OCI-LY1 (cell line): ENCODE measurements around the gene HTT.

Experiments used
- H2AFZ ChIP-seq: fragments of 200-600 bp; sonication (generic), shearing (Covaris generic); 2 replicates; pipeline ENCODE4 v1.6.0; 2014; ENCODE audit warnings: antibody characterized with exemption, mild to moderate bottlenecking, low read length
- H3F3A ChIP-seq: fragments of 200-600 bp; sonication (generic), shearing (Covaris generic); 2 replicates; pipeline ENCODE4 v1.6.0; 2014; ENCODE audit warnings: mild to moderate bottlenecking, antibody characterized with exemption, low read length, moderate library complexity; ENCODE audit not compliant: insufficient read depth
- H3K27ac ChIP-seq: fragments of 200-600 bp; sonication (generic); 2 replicates; pipeline ENCODE4 v1.5.1; 2014; ENCODE audit warnings: low read length, mixed run types, mild to moderate bottlenecking, low read depth; ENCODE audit not compliant: poor library complexity, severe bottlenecking
- H3K27me3 ChIP-seq: fragments of 200-600 bp; sonication (generic); 2 replicates; pipeline ENCODE4 v1.6.0; 2014; ENCODE audit warnings: antibody characterized with exemption, mild to moderate bottlenecking, low read length, moderate library complexity; ENCODE audit not compliant: insufficient read depth
- H3K36me3 ChIP-seq: fragments of 200-600 bp; sonication (generic); 2 replicates; pipeline ENCODE4 v1.6.1; 2014; ENCODE audit warnings: mild to moderate bottlenecking, antibody characterized with exemption, low read length, moderate library complexity, mixed read lengths; ENCODE audit not compliant: insufficient read depth
- H3K4me1 ChIP-seq: fragments of 200-600 bp; sonication (generic); 2 replicates; pipeline ENCODE4 v1.5.1; 2014; ENCODE audit warnings: mild to moderate bottlenecking, low read length, moderate library complexity; ENCODE audit not compliant: insufficient read depth, severe bottlenecking
- H3K4me2 ChIP-seq: fragments of 200-600 bp; sonication (generic), shearing (Covaris generic); 2 replicates; pipeline ENCODE4 v1.6.1; 2014; ENCODE audit warnings: low read length
- H3K4me3 ChIP-seq: fragments of 200-600 bp; sonication (generic); 2 replicates; pipeline ENCODE4 v1.5.1; 2014; ENCODE audit warnings: low read length, low read depth, mild to moderate bottlenecking, mixed read lengths; ENCODE audit not compliant: poor library complexity, severe bottlenecking
- H3K79me2 ChIP-seq: fragments of 200-600 bp; shearing (Covaris generic); 2 replicates; pipeline ENCODE4 v1.6.1; 2016; ENCODE audit warnings: mixed run types, low read length, mixed read lengths; ENCODE audit not compliant: insufficient read depth
- H3K9ac ChIP-seq: fragments of 200-600 bp; sonication (generic), shearing (Covaris generic); 2 replicates; pipeline ENCODE4 v1.6.1; 2014; ENCODE audit warnings: mild to moderate bottlenecking, low read length, mixed read lengths
- H3K9me2 ChIP-seq: fragments of 200-600 bp; sonication (generic), shearing (Covaris generic); 2 replicates; pipeline ENCODE4 v1.6.1; 2014; ENCODE audit warnings: low read depth, mild to moderate bottlenecking, low read length, mixed read lengths
- H3K9me3 ChIP-seq: fragments of 200-600 bp; shearing (Covaris generic); 2 replicates; pipeline ENCODE4 v1.6.1; 2014; ENCODE audit warnings: low read length, mixed read lengths
- H4K20me1 ChIP-seq: fragments of 200-600 bp; sonication (generic), shearing (Covaris generic); 2 replicates; pipeline ENCODE4 v1.6.0; 2016; ENCODE audit warnings: mild to moderate bottlenecking, low read length; ENCODE audit not compliant: insufficient read depth
- EZH2 ChIP-seq: fragments of 200-600 bp; sonication (generic), shearing (Covaris generic); IDR thresholded peaks from 2 replicates; pipeline ENCODE4 v1.8.0; 2017; ENCODE audit warnings: borderline replicate concordance, mixed run types, mild to moderate bottlenecking, antibody characterized with exemption, low read length, moderate library complexity, mixed read lengths
- TF ChIP-seq, protein P1 (sequence below): fragments of 200-600 bp; sonication (generic), shearing (Covaris generic); IDR thresholded peaks from 2 replicates; pipeline ENCODE4 v1.5.1; 2017; ENCODE audit warnings: mild to moderate bottlenecking, antibody characterized with exemption, low read length, moderate library complexity, mixed read lengths

HTT gene

DNA sequence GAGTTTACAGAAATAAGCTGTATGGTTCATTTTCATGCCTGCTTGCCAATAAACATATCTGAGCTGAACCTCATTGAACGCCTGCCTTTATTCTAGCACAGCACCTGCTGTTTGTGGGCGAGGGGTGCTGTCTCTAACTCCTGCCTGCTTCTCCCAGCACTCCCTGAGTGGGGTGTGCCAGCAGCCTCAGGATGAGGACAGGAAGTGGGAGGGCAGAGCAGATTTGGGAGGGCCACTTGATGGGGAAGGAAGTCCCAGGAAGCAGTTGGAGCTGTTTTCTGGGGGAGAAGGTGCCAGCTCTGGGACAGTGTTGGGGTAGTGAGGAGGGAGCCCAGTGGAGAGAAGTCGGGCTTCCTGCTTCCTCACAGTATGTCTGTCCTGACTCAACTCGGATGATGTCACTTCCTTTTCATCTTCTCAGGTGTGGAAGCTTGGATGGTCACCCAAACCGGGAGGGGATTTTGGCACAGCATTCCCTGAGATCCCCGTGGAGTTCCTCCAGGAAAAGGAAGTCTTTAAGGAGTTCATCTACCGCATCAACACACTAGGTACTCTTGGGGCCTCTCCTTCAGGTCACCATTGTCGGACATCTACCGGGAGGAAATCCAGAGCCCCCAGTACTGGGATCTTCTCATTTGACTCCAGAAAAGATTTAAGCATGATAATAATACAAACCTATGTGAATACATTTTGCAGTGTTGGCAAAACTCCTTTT, 145.4 kb downstream of the HTT start:
- H3K27me3 ChIP-seq = no peaks in the 10 kb centered on the region
- H3K9ac ChIP-seq = no peak overlapping the region
- H3K4me1 ChIP-seq = no peaks in the 10 kb centered on the region
- TF ChIP-seq EZH2 = no peak
- TF ChIP-seq, protein P1, sequence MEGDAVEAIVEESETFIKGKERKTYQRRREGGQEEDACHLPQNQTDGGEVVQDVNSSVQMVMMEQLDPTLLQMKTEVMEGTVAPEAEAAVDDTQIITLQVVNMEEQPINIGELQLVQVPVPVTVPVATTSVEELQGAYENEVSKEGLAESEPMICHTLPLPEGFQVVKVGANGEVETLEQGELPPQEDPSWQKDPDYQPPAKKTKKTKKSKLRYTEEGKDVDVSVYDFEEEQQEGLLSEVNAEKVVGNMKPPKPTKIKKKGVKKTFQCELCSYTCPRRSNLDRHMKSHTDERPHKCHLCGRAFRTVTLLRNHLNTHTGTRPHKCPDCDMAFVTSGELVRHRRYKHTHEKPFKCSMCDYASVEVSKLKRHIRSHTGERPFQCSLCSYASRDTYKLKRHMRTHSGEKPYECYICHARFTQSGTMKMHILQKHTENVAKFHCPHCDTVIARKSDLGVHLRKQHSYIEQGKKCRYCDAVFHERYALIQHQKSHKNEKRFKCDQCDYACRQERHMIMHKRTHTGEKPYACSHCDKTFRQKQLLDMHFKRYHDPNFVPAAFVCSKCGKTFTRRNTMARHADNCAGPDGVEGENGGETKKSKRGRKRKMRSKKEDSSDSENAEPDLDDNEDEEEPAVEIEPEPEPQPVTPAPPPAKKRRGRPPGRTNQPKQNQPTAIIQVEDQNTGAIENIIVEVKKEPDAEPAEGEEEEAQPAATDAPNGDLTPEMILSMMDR = no peak
- no peaks in the 10 kb centered on the region for H4K20me1 ChIP-seq
- no peaks in the 10 kb centered on the region for H3K79me2 ChIP-seq
- H3K4me3 ChIP-seq = no peak overlapping the region
- peaks cover 17% of the 10 kb centered on the region for H3K36me3 ChIP-seq
- H3K27ac ChIP-seq = no peak overlapping the region
- no peaks in the 10 kb centered on the region for H3K9me2 ChIP-seq
- no peaks in the 10 kb centered on the region for H3K9me3 ChIP-seq
- H3F3A ChIP-seq = no peaks in the 10 kb centered on the region
- H3K4me2 ChIP-seq = no peak overlapping the region
- no peak overlapping the region for H2AFZ ChIP-seq

DNA sequence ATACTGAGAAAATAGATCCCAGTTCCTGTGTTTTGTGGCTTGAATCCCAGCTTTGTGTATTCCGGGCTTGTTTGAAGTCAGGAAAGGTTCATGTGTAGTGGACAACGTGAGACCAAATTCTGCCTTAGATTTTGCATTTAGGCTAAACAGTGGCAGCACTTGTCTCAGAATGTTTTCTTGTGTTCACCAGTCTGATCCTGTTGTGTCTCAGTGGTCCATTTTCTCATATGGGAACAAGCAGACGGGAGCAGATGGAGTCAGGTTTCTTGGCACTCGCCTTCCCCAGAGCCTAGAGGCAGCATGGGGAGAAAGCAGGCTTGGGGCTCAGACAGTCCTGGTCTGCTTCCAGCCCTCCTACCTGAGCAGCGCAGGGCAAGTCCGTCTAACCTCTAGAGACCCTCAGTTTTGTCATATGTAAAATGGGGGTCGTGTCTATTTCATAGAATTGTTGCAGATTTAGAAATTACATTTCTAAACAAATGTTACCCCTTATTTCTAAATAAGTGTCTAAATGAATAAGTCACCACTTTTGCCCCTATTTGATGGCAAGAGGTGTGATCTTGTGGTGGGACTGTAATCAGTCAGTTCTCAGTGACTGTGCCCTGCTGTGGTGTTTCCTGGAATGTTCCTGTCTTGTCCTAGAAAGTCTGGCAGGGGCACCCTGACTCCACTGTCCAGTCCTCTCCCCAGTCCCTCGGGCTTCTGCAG, 146.1 kb downstream of the HTT start:
- H3K36me3 ChIP-seq = peaks cover 13% of the 10 kb centered on the region
- no peaks in the 10 kb centered on the region for H3F3A ChIP-seq
- TF ChIP-seq, protein P1 = no peak
- TF ChIP-seq EZH2 = no peak
- no peaks in the 10 kb centered on the region for H3K4me1 ChIP-seq
- H4K20me1 ChIP-seq = no peaks in the 10 kb centered on the region
- no peak overlapping the region for H3K4me3 ChIP-seq
- H3K79me2 ChIP-seq = no peaks in the 10 kb centered on the region
- no peaks in the 10 kb centered on the region for H3K27me3 ChIP-seq
- H3K9me3 ChIP-seq = no peaks in the 10 kb centered on the region
- H2AFZ ChIP-seq = no peak overlapping the region
- H3K9ac ChIP-seq = no peak overlapping the region
- H3K4me2 ChIP-seq = no peak overlapping the region
- H3K27ac ChIP-seq = no peak overlapping the region
- H3K9me2 ChIP-seq = no peaks in the 10 kb centered on the region

DNA sequence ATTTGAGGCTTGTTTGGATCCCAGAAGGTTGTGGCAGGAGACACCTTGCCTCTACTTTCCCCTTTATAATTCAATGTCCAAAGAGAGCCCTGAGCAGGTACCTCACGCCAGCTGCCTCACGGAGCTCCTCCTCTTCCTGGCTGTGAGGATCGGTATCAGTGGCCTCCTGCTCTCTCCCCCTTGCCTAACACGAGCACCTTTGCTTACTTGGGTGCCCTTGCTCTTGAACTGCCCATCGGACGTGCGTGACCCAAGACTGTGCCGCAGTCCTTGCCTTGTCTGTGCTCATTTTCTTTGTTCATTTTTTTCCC, 146.7 kb downstream of the HTT start:
- TF ChIP-seq EZH2 = no peak
- TF ChIP-seq, protein P1 = no peak
- H3K4me1 ChIP-seq = no peaks in the 10 kb centered on the region
- no peak overlapping the region for H3K4me2 ChIP-seq
- H2AFZ ChIP-seq = no peak overlapping the region
- no peaks in the 10 kb centered on the region for H3K79me2 ChIP-seq
- no peak overlapping the region for H3K27ac ChIP-seq
- H3K4me3 ChIP-seq = no peak overlapping the region
- H4K20me1 ChIP-seq = no peaks in the 10 kb centered on the region
- peaks cover 13% of the 10 kb centered on the region for H3K36me3 ChIP-seq
- H3K9me3 ChIP-seq = no peaks in the 10 kb centered on the region
- no peaks in the 10 kb centered on the region for H3K27me3 ChIP-seq
- H3K9me2 ChIP-seq = no peaks in the 10 kb centered on the region
- H3K9ac ChIP-seq = no peak overlapping the region
- H3F3A ChIP-seq = no peaks in the 10 kb centered on the region
